Measurements from ENCODE around the gene SHISAL1. TPM values are rescaled to one million over a fixed set of nuclear protein-coding genes. Genes with fewer than 3 reads are reported as not detected.

The SHISAL1 gene
- total and polyA plus RNA-seq, 2 donors (not counting 1 experiment from before 2014, with no cell fraction given): not detected

GRCh38 chr22:44217346-44217745 lies 95.4 kb downstream of the SHISAL1 start:
- ATAC-seq (ENCODE audit: low read depth): no peak
- no peaks in the 10 kb centered on the region for H3K79me2 ChIP-seq (ENCODE audit: control insufficient read depth, insufficient read depth, low read length)
- Mint-ChIP-seq H3K27ac (no peak overlapping the region), H3K9me3 (ENCODE audit: insufficient read depth) (no peaks in the 10 kb centered on the region), H3K4me3 (no peak overlapping the region), H3K27me3 (no peaks in the 10 kb centered on the region), H3K4me1 (no peaks in the 10 kb centered on the region)
- no peak for TF ChIP-seq EZH2 (IDR thresholded peaks at IDR 0.05; ENCODE audit: borderline replicate concordance, insufficient read depth, low read depth, low read length, poor library complexity, severe bottlenecking)
- no peak for TF ChIP-seq CTCF (IDR thresholded peaks at IDR 0.05)
- 94% methylated on average over 7 of the region's 7 CpGs for WGBS (ENCODE audit: insufficient coverage)
- CTCF ChIA-PET: no interaction called here
- no peaks in the 10 kb centered on the region for H3K27me3 ChIP-seq (replicated peaks in 1 of 4; ENCODE audit: control extremely low read depth in 1 of 4, control insufficient read depth in 3 of 4, insufficient read depth in 4 of 4, low read length in 3 of 4)
- H3K4me1 ChIP-seq (ENCODE audit: control insufficient read depth in 2 of 2, insufficient read depth in 2 of 2, low read length in 2 of 2): no peaks in the 10 kb centered on the region
- H3K36me3 ChIP-seq (replicated peaks in 1 of 2; ENCODE audit: control extremely low read depth in 1 of 2, control insufficient read depth in 1 of 2, extremely low read depth in 1 of 2, insufficient read depth in 2 of 2, low read length in 1 of 2): no peaks in the 10 kb centered on the region
- DNase-seq: no peak
- no peak overlapping the region for H3K4me2 ChIP-seq (replicated peaks; ENCODE audit: low read depth, low read length, poor library complexity, severe bottlenecking)
- peaks cover 0 to 16% (median 8%) of the 10 kb centered on the region in 3 donors for H3K9me3 ChIP-seq (ENCODE audit: control extremely low read depth in 1 of 3, control insufficient read depth in 2 of 3, insufficient read depth in 1 of 3, low read length in 2 of 3)
- no peak overlapping the region for H3K9ac ChIP-seq (ENCODE audit: low read length)
- POLR2A ChIA-PET: no interaction called here
- H3K27ac ChIP-seq (ENCODE audit: low read length in 2 of 2): no peak overlapping the region
- no peaks in the 10 kb centered on the region for H4K20me1 ChIP-seq (ENCODE audit: control insufficient read depth, insufficient read depth, low read length, poor library complexity, severe bottlenecking)
- no peak overlapping the region for H3K4me3 ChIP-seq (ENCODE audit: control extremely low read depth in 1 of 5, extremely low read depth in 1 of 5, insufficient read depth in 1 of 5, low read depth in 2 of 5, low read length in 4 of 5)
- intact Hi-C loops (cut with micrococcal nuclease): no loop called here
- no peak overlapping the region for H2AFZ ChIP-seq (ENCODE audit: insufficient read depth, low read depth, low read length, poor library complexity, severe bottlenecking)

GRCh38 chr22:44215287-44215686 lies 97.5 kb downstream of the SHISAL1 start:
- no peaks in the 10 kb centered on the region for H3K9me3 Mint-ChIP-seq (ENCODE audit: insufficient read depth)
- H4K20me1 ChIP-seq (ENCODE audit: control insufficient read depth, insufficient read depth, low read length, poor library complexity, severe bottlenecking): no peaks in the 10 kb centered on the region
- no peak overlapping the region for H3K4me3 Mint-ChIP-seq
- H3K27ac Mint-ChIP-seq: no peak overlapping the region
- no peak for TF ChIP-seq CTCF (IDR thresholded peaks at IDR 0.05)
- TF ChIP-seq EZH2 (IDR thresholded peaks at IDR 0.05; ENCODE audit: borderline replicate concordance, insufficient read depth, low read depth, low read length, poor library complexity, severe bottlenecking): no peak
- H3K36me3 ChIP-seq (replicated peaks in 1 of 2; ENCODE audit: control extremely low read depth in 1 of 2, control insufficient read depth in 1 of 2, extremely low read depth in 1 of 2, insufficient read depth in 2 of 2, low read length in 1 of 2): no peaks in the 10 kb centered on the region
- H3K79me2 ChIP-seq (ENCODE audit: control insufficient read depth, insufficient read depth, low read length): no peaks in the 10 kb centered on the region
- H2AFZ ChIP-seq (ENCODE audit: insufficient read depth, low read depth, low read length, poor library complexity, severe bottlenecking): no peak overlapping the region
- WGBS (ENCODE audit: insufficient coverage): 100% methylated on average over 2 of the region's 4 CpGs
- H3K9me3 ChIP-seq (ENCODE audit: control extremely low read depth in 1 of 3, control insufficient read depth in 2 of 3, insufficient read depth in 1 of 3, low read length in 2 of 3): peaks cover 0 to 11% (median 8%) of the 10 kb centered on the region in 3 donors
- H3K27me3 ChIP-seq (replicated peaks in 1 of 4; ENCODE audit: control extremely low read depth in 1 of 4, control insufficient read depth in 3 of 4, insufficient read depth in 4 of 4, low read length in 3 of 4): no peaks in the 10 kb centered on the region
- no peak overlapping the region for H3K27ac ChIP-seq (ENCODE audit: low read length in 2 of 2)
- DNase-seq (no peak), ATAC-seq (ENCODE audit: low read depth) (no peak)
- no peak overlapping the region for H3K9ac ChIP-seq (ENCODE audit: low read length)
- POLR2A ChIA-PET: no interaction called here
- no peak overlapping the region for H3K4me2 ChIP-seq (replicated peaks; ENCODE audit: low read depth, low read length, poor library complexity, severe bottlenecking)
- no peaks in the 10 kb centered on the region for H3K27me3 Mint-ChIP-seq
- intact Hi-C loops (cut with micrococcal nuclease): no loop called here
- H3K4me3 ChIP-seq (ENCODE audit: control extremely low read depth in 1 of 5, extremely low read depth in 1 of 5, insufficient read depth in 1 of 5, low read depth in 2 of 5, low read length in 4 of 5): no peak overlapping the region
- no peaks in the 10 kb centered on the region for H3K4me1 ChIP-seq (ENCODE audit: control insufficient read depth in 2 of 2, insufficient read depth in 2 of 2, low read length in 2 of 2)
- CTCF ChIA-PET: interaction anchor here (0.6 kb wide), 1 partner anchor 334 kb away, joined by 4 read pairs; no protein-coding TSS in a partner anchor
- peaks cover 2% of the 10 kb centered on the region for H3K4me1 Mint-ChIP-seq
